Keratinocyte (primary cell): Measurements from ENCODE around the gene OMP. TPM values are rescaled to one million over a fixed set of nuclear protein-coding genes. Genes with fewer than 3 reads are reported as not detected.

Source experiments
- DNase-seq: peaks from one replicate; pipeline ENCODE4 v3.0.0-alpha.2; 2011; ENCODE audit warnings: low read depth, missing footprints, low spot score
- FAIRE-seq: peaks from 2 replicates; lab custom pipeline; 2011; peaks lifted over from hg19 to GRCh38; lab: Jason Lieb, UNC
- H2AFZ ChIP-seq: 2 replicates; pipeline ENCODE4 v1.6.0; 2012; ENCODE audit warnings: low read length, control low read depth, inconsistent platforms; ENCODE audit not compliant: control insufficient read depth
- H3K27ac ChIP-seq: 2 replicates; pipeline ENCODE4 v1.5.1; 2011; ENCODE audit warnings: low read length; ENCODE audit not compliant: control insufficient read depth, insufficient read depth
- H3K27me3 ChIP-seq: 3 replicates; pipeline ENCODE4 v1.6.0; 2011; ENCODE audit warnings: low read length; ENCODE audit not compliant: control insufficient read depth, insufficient read depth; ENCODE audit errors: extremely low read depth
- H3K36me3 ChIP-seq, 2 experiments: 2 replicates in 1 of 2; 3 replicates in 1 of 2; pipeline ENCODE4 v1.5.1; 2011; ENCODE audit warnings: low read length in 2 of 2, mild to moderate bottlenecking in 1 of 2; ENCODE audit not compliant: control insufficient read depth in 2 of 2, insufficient read depth in 2 of 2; ENCODE audit errors: extremely low read depth in 1 of 2
- H3K4me1 ChIP-seq: 3 replicates; pipeline ENCODE4 v1.5.1; 2011; ENCODE audit warnings: low read length; ENCODE audit not compliant: control insufficient read depth, insufficient read depth; ENCODE audit errors: extremely low read depth
- H3K4me2 ChIP-seq: 3 replicates; pipeline ENCODE4 v1.6.0; 2011; ENCODE audit warnings: low read depth, low read length; ENCODE audit not compliant: control insufficient read depth, insufficient read depth; ENCODE audit errors: extremely low read depth
- H3K4me3 ChIP-seq, 3 experiments: fragments of 200-600 bp in 1 of 3; sonication (generic) in 1 of 3; 2 replicates in 2 of 3; 3 replicates in 1 of 3; pipeline ENCODE4 v1.5.1; 2011 to 2016; ENCODE audit warnings: low read length in 3 of 3, mild to moderate bottlenecking in 3 of 3, control low read depth in 2 of 3, inconsistent platforms in 1 of 3, low read depth in 1 of 3, mixed read lengths in 1 of 3, mixed run types in 1 of 3, moderate library complexity in 1 of 3; ENCODE audit not compliant: control insufficient read depth in 2 of 3, insufficient read depth in 2 of 3; ENCODE audit errors: extremely low read depth in 1 of 3
- H3K79me2 ChIP-seq: 2 replicates; pipeline ENCODE4 v1.6.0; 2012; ENCODE audit warnings: low read length; ENCODE audit not compliant: control insufficient read depth, insufficient read depth
- H3K9ac ChIP-seq: 3 replicates; pipeline ENCODE4 v1.6.0; 2011; ENCODE audit warnings: low read length; ENCODE audit not compliant: control insufficient read depth, insufficient read depth; ENCODE audit errors: extremely low read depth
- H3K9me1 ChIP-seq: 3 replicates; pipeline ENCODE4 v1.6.0; 2011; ENCODE audit warnings: low read length; ENCODE audit not compliant: control insufficient read depth, insufficient read depth; ENCODE audit errors: extremely low read depth
- H3K9me3 ChIP-seq: 2 replicates; pipeline ENCODE4 v1.5.1; 2012; ENCODE audit warnings: low read depth, low read length; ENCODE audit not compliant: control insufficient read depth
- H4K20me1 ChIP-seq: 3 replicates; pipeline ENCODE4 v1.6.0; 2011; ENCODE audit warnings: low read length; ENCODE audit not compliant: control insufficient read depth, insufficient read depth; ENCODE audit errors: extremely low read depth
- EZH2 ChIP-seq: IDR thresholded peaks from one replicate; pipeline ENCODE4 v1.6.1; 2012; ENCODE audit warnings: inconsistent platforms, mild to moderate bottlenecking, low read length, moderate library complexity
- dilution Hi-C: fragments of 300-500 bp; cut with MboI; formaldehyde crosslinking; loops from one replicate; pipeline ENCODE4 v1.7.0; 2020; ENCODE audit warnings: low sequenced_read_pairs; ENCODE audit not compliant: extremely low pct_ligation_motif_present
- polyA plus RNA-seq, 5 experiments: library from polyadenylated mRNA; depleted of rRNA in 3 of 5; stranded (reverse) in 3 of 5; stranded (forward) in 1 of 5; unstranded in 1 of 5; fragments of >200 nt; gene quantifications; 1 replicate in 1 of 5; 2 replicates in 3 of 5; 3 replicates in 1 of 5; pipeline versions ENCODE4 v1.2.1 to v1.2.3, GENCODE V29; 2011 to 2012; ENCODE audit warnings: missing spikeins in 2 of 5, low read depth in 1 of 5, low replicate concordance in 1 of 5
- TF ChIP-seq, protein P1 (sequence below), 3 experiments: IDR thresholded peaks in 1 of 3; conservative IDR thresholded peaks in 1 of 3; optimal IDR thresholded peaks in 1 of 3; 2 replicates in 2 of 3; 3 replicates in 1 of 3; pipeline versions ENCODE3 to v1.5.1; 2011; ENCODE audit warnings: low read length in 3 of 3, mild to moderate bottlenecking in 3 of 3, moderate library complexity in 2 of 3, control low read depth in 1 of 3, inconsistent platforms in 1 of 3; ENCODE audit not compliant: insufficient read depth in 2 of 3; ENCODE audit errors: extremely low read depth in 1 of 3

OMP gene
- polyA plus RNA-seq, 1 donor (not counting 4 experiments of a cell fraction or from before 2014, with no cell fraction given): not detected

DNA sequence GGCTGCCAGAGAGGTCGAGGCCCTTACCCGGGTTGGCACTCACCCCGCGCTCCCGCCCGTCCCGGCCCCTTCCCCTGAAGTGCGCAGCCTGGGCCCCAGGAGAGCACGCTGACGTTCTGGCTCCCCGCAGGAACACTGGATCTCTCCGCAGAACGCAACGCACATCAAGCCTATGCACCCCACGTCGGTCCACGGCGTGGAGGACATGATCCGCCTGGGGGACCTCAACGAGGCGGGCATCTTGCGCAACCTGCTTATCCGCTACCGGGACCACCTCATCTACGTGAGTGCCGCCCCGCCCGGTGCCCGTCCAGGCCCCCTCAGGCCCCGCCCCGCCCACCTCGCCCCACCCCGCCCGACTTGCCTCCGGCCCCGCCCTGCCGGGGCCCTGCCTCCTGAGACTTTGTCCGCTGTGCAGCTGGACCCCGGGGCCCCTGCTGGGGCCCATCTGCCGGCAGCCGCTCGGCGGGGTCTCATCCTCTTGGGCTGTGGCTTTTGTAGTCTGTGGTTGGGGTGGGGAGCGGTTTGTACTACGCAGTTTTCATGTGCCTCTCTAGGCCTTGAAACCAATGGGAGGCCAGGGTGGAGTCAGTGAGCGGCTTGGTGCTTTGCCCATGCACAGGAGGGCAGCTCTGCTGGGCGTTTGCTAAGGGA lies 45.2 kb downstream of the OMP start:
- DNase-seq: no peak
- Histone ChIP-seq H3K27me3 (peaks cover 20% of the 10 kb centered on the region), H3K9me1 (no peaks in the 10 kb centered on the region), H3K4me1 (peaks cover 4% of the 10 kb centered on the region), H3K4me3 (peak overlapping the region; percentile 18 to 61 (median 60)), H3K9ac (peak overlapping the region; percentile 9), H4K20me1 (no peaks in the 10 kb centered on the region), H2AFZ (peak overlapping the region; percentile 65), H3K27ac (no peak overlapping the region), H3K9me3 (no peaks in the 10 kb centered on the region), H3K4me2 (peak overlapping the region; percentile 70), H3K36me3 (no peaks in the 10 kb centered on the region), H3K79me2 (no peaks in the 10 kb centered on the region)
- dilution Hi-C loops: no loop called here
- FAIRE-seq: no peak
- TF ChIP-seq, protein P1, sequence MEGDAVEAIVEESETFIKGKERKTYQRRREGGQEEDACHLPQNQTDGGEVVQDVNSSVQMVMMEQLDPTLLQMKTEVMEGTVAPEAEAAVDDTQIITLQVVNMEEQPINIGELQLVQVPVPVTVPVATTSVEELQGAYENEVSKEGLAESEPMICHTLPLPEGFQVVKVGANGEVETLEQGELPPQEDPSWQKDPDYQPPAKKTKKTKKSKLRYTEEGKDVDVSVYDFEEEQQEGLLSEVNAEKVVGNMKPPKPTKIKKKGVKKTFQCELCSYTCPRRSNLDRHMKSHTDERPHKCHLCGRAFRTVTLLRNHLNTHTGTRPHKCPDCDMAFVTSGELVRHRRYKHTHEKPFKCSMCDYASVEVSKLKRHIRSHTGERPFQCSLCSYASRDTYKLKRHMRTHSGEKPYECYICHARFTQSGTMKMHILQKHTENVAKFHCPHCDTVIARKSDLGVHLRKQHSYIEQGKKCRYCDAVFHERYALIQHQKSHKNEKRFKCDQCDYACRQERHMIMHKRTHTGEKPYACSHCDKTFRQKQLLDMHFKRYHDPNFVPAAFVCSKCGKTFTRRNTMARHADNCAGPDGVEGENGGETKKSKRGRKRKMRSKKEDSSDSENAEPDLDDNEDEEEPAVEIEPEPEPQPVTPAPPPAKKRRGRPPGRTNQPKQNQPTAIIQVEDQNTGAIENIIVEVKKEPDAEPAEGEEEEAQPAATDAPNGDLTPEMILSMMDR (optimal IDR thresholded peaks at IDR 0.05 in 1 of 3, IDR thresholded peaks at IDR 0.05 in 1 of 3, conservative IDR thresholded peaks at IDR 0.05 in 1 of 3; ENCODE audit: extremely low read depth in 1 of 3, insufficient read depth in 2 of 3, low read length in 3 of 3): no peak
- TF ChIP-seq EZH2: no peak

DNA sequence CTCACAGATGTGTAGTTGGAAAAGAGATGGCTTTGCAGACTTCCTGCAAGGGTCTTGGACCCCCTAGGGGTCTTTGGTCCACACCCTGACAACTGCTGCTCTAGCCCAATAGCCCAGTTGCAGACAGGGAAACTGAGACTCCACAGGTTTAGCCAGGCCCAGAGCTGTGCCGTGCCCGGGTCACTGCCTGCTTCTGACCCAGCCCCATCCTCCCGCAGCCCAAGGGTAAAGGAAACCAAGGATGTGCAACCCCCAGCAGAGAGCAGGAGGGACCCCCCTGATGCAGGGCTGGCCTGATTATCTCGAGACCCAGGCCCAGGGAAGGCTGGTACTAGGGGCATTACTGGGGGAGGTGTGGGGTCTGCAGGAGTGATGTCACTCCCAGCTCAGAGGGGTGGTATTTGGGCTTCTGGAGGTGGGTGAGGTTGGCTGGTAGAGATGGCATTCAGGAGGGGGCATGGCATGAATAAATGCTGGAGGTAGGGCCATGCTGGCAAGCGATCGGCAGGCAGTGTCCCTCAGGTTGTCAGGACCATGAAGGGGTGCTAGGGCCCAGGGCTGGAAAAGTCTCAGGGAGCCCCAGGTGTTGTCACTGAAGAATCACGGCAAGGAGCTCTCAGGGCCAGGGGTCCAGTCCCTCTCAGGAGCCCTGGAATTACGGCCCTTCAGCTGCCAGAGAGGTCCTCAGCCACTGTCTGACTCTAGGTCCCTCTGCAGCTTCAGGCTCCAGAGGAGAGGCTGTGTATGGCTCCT lies 46.5 kb downstream of the OMP start:
- Histone ChIP-seq H3K27ac (no peak overlapping the region), H4K20me1 (no peaks in the 10 kb centered on the region), H3K9ac (no peak overlapping the region), H3K9me3 (no peaks in the 10 kb centered on the region), H3K27me3 (peaks cover 20% of the 10 kb centered on the region), H3K4me3 (no peak overlapping the region), H2AFZ (no peak overlapping the region), H3K36me3 (no peaks in the 10 kb centered on the region), H3K79me2 (no peaks in the 10 kb centered on the region), H3K4me2 (no peak overlapping the region), H3K4me1 (peaks cover 4% of the 10 kb centered on the region), H3K9me1 (no peaks in the 10 kb centered on the region)
- no peak for TF ChIP-seq EZH2
- TF ChIP-seq, protein P1 (optimal IDR thresholded peaks at IDR 0.05 in 1 of 3, IDR thresholded peaks at IDR 0.05 in 1 of 3, conservative IDR thresholded peaks at IDR 0.05 in 1 of 3; ENCODE audit: extremely low read depth in 1 of 3, insufficient read depth in 2 of 3, low read length in 3 of 3): no peak
- dilution Hi-C loops: no loop called here
- no peak for FAIRE-seq
- DNase-seq: no peak
